Mucosa of descending colon (tissue), 3 donors: ENCODE data around the gene RDM1. TPM values are rescaled to one million over a fixed set of nuclear protein-coding genes. Genes with fewer than 3 reads are reported as not detected.

Experiments used
- ATAC-seq: fragments of 200-7000 bp; cut with Tn5 transposase; one replicate; pipeline ENCODE4 v1.9.1; 2020; ENCODE audit warnings: mild to moderate bottlenecking, moderate library complexity
- DNase-seq, 3 donors: peaks; one replicate each; pipeline ENCODE4 v3.0.0-alpha.2; 2020
- H3K36me3 ChIP-seq: fragments of 200-600 bp; one replicate; pipeline ENCODE4 v1.8.0; 2021; ENCODE audit warnings: low read depth, mild to moderate bottlenecking
- H3K4me1 ChIP-seq: fragments of 200-600 bp; one replicate; pipeline ENCODE4 v1.8.0; 2021; ENCODE audit warnings: low read depth, mild to moderate bottlenecking
- H3K4me3 ChIP-seq: fragments of 200-600 bp; one replicate; pipeline ENCODE4 v1.8.0; 2021; ENCODE audit warnings: mild to moderate bottlenecking
- H3K9me3 ChIP-seq: fragments of 200-600 bp; one replicate; pipeline ENCODE4 v1.8.0; 2021; ENCODE audit warnings: mild to moderate bottlenecking
- CTCF ChIP-seq: fragments of 200-600 bp; IDR thresholded peaks from one replicate; pipeline ENCODE4 v1.8.0; 2022; ENCODE audit warnings: antibody characterized with exemption, mild to moderate bottlenecking
- intact Hi-C, 2 donors: fragments of 100-400 bp; cut with DNase I in 1 of 2; cut with micrococcal nuclease in 1 of 2; formaldehyde crosslinking; loops; one replicate each; pipeline versions ENCODE4 v1.11.0 to v1.11.1; 2022; cut with DNase I, micrococcal nuclease
- total RNA-seq, 3 donors: library from RNA; stranded (reverse); fragmentation: NEBNext Ultra II Directional in 2 of 3; extraction: Animal tissue kit (Norgen Biotek cat#: 25700) in 2 of 3; gene quantifications; one replicate each; pipeline versions ENCODE4 v1.2.1 to v1.2.4, GENCODE V29; 2021 to 2023
- donor health status: DM: no; HTN: no; CAD: no; lungs with moderate emphysema.
- donor health status: DM: no; HTN: no; CAD: no.
- donor health status: DM: no; HTN: yes; CAD: no.

The RDM1 gene
- total RNA-seq, 3 donors from 2014 or later: 1.3 to 3.1 TPM; not detected in 1

- Histone ChIP-seq H3K36me3 (no peaks in the 10 kb centered on the region), H3K4me1 (no peaks in the 10 kb centered on the region), H3K9me3 (no peaks in the 10 kb centered on the region), H3K4me3 (no peak overlapping the region)
- intact Hi-C loops: no loop called here
- peak; percentile 54 for ATAC-seq
- no peak for TF ChIP-seq CTCF
- DNase-seq: peak in 1 of 3 donors; percentile 34
These were observed 34.7 kb downstream of the RDM1 start for GRCh38 chr17:35895636-35896587.

GRCh38 chr17:35894206-35894605 is 36.4 kb downstream of the RDM1 start:
- Histone ChIP-seq H3K4me1 (no peaks in the 10 kb centered on the region), H3K9me3 (no peaks in the 10 kb centered on the region), H3K4me3 (no peak overlapping the region), H3K36me3 (no peaks in the 10 kb centered on the region)
- TF ChIP-seq CTCF: no peak
- no peak for ATAC-seq
- no peak for DNase-seq
- intact Hi-C loops: no loop called here

DNA sequence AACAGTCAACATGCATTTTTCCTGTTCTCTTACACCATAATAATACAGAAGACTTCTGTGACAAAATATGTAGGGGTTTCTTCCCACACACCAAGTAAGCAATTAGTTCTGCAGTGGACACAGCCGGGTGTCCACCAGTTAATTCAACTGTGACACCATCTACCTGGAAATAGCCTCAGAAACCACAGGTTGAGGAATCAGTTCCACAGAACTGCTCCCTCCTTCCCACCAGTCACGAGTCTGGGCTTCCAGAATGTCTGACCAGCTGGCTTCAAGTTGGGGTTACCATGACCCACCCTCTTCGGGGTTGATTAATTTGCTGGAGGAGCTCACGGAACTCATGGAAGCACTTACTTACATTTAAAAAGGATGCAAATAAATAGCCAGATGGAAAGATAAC is 36.8 kb downstream of the RDM1 start:
- Histone ChIP-seq H3K4me1 (no peaks in the 10 kb centered on the region), H3K36me3 (no peaks in the 10 kb centered on the region), H3K9me3 (no peaks in the 10 kb centered on the region), H3K4me3 (no peak overlapping the region)
- intact Hi-C loops: no loop called here
- TF ChIP-seq CTCF: no peak
- ATAC-seq: no peak
- DNase-seq: no peak

- no peak for TF ChIP-seq CTCF
- no peaks in the 10 kb centered on the region for H3K4me1 ChIP-seq
- ATAC-seq (no peak), DNase-seq (no peak)
- H3K36me3 ChIP-seq: no peaks in the 10 kb centered on the region
- no peak overlapping the region for H3K4me3 ChIP-seq
- H3K9me3 ChIP-seq: no peaks in the 10 kb centered on the region
- intact Hi-C loops: no loop called here
These were observed 38.2 kb downstream of the RDM1 start for GRCh38 chr17:35892091-35893035.

DNA sequence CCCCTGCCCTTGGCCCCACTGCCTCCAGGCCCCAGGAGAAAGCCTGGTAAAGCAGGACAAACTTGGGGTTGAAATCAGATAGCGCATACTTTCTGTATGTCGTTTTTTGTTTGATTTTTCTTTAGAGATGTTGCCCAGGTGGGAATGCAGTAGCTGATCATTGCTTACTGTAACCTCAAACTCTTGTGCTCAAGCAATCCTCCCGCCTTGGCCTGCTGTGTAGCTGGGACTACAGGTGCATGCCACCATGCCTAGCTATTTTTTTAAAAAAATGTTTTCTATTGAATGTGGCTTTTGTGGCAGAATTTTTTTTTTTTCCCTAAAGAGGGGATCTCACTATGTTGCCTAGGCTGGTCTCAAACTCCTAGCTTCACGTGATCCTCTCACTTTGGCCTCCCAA is 39.3 kb downstream of the RDM1 start:
- DNase-seq (no peak), ATAC-seq (no peak)
- TF ChIP-seq CTCF: no peak
- Histone ChIP-seq H3K36me3 (no peaks in the 10 kb centered on the region), H3K4me3 (no peak overlapping the region), H3K4me1 (no peaks in the 10 kb centered on the region), H3K9me3 (no peaks in the 10 kb centered on the region)
- intact Hi-C loops: no loop called here
